ENCODE measurements around the gene RAD18.
A peak's percentile ranks its signal among the peaks of the same experiment; 100 is the strongest.

The RAD18 gene

GRCh38 chr3:8978551-8978950 is 15.3 kb upstream of the RAD18 start:
- Histone ChIP-seq H2BK5ac (ENCODE audit: low read length) (no peak overlapping the region), H4K8ac (ENCODE audit: low read depth, low read length) (no peak overlapping the region), H3K27me3 (ENCODE audit: control insufficient read depth in 3 of 3, insufficient read depth in 3 of 3, low read depth in 1 of 3, low read length in 3 of 3) (no peaks in the 10 kb centered on the region), H3K23ac (ENCODE audit: low read depth, low read length, poor library complexity) (no peak overlapping the region), H3K27ac (replicated peaks; ENCODE audit: low read length) (no peak overlapping the region), H3K9me3 (replicated peaks in 1 of 2; ENCODE audit: control insufficient read depth in 2 of 2, insufficient read depth in 1 of 2, low read depth in 1 of 2, low read length in 2 of 2) (peaks cover 2 to 6% of the 10 kb centered on the region in 2 donors), H3K18ac (ENCODE audit: low read length) (no peak overlapping the region), H3K4me1 (ENCODE audit: control insufficient read depth in 2 of 2, insufficient read depth in 1 of 2, low read depth in 1 of 2, low read length in 2 of 2) (peaks cover 2 to 8% of the 10 kb centered on the region in 2 donors), H3K79me1 (ENCODE audit: low read depth, low read length) (no peaks in the 10 kb centered on the region), H4K91ac (ENCODE audit: low read depth, low read length, poor library complexity) (no peak overlapping the region), H3K4me3 (ENCODE audit: low read length in 2 of 2) (no peak overlapping the region), H3K4ac (ENCODE audit: low read length) (no peak overlapping the region), H3K9ac (ENCODE audit: low read depth, low read length, poor library complexity) (no peak overlapping the region), H2BK12ac (ENCODE audit: low read length) (no peak overlapping the region), H3K4me2 (ENCODE audit: insufficient read depth, low read length, poor library complexity, severe bottlenecking) (no peak overlapping the region), H2BK15ac (ENCODE audit: low read length) (no peak overlapping the region), H3K14ac (ENCODE audit: low read length) (no peak overlapping the region), H2BK120ac (ENCODE audit: low read depth, low read length) (no peak overlapping the region), H2AK5ac (ENCODE audit: low read depth, low read length) (no peak overlapping the region), H2AFZ (ENCODE audit: low read length) (no peak overlapping the region), H3K36me3 (replicated peaks in 1 of 2; ENCODE audit: control insufficient read depth in 2 of 2, insufficient read depth in 2 of 2, low read length in 2 of 2) (no peaks in the 10 kb centered on the region)
- DNase-seq (ENCODE audit: low spot score), result no peak
- no CpG with 5 or more reads among the region's 3 CpGs for WGBS, 2 donors (ENCODE audit: extremely low coverage in 2 of 2, insufficient read length in 2 of 2, insufficient replicate concordance in 1 of 2)

GRCh38 chr3:8976540-8977182 is 13.4 kb upstream of the RAD18 start:
- H3K4me1 ChIP-seq (ENCODE audit: control insufficient read depth in 2 of 2, insufficient read depth in 1 of 2, low read depth in 1 of 2, low read length in 2 of 2), result peaks cover 0 to 3% of the 10 kb centered on the region in 2 donors
- H2BK12ac ChIP-seq (ENCODE audit: low read length), result no peak overlapping the region
- no peak overlapping the region for H2BK15ac ChIP-seq (ENCODE audit: low read length)
- no CpG with 5 or more reads among the region's 6 CpGs for WGBS, 2 donors (ENCODE audit: extremely low coverage in 2 of 2, insufficient read length in 2 of 2, insufficient replicate concordance in 1 of 2)
- H3K18ac ChIP-seq (ENCODE audit: low read length), result peak overlapping the region; percentile 16
- no peak overlapping the region for H3K4ac ChIP-seq (ENCODE audit: low read length)
- H3K23ac ChIP-seq (ENCODE audit: low read depth, low read length, poor library complexity), result peak overlapping the region; percentile 17
- no peak overlapping the region for H3K27ac ChIP-seq (replicated peaks; ENCODE audit: low read length)
- no peaks in the 10 kb centered on the region for H3K36me3 ChIP-seq (replicated peaks in 1 of 2; ENCODE audit: control insufficient read depth in 2 of 2, insufficient read depth in 2 of 2, low read length in 2 of 2)
- no peak overlapping the region for H3K4me2 ChIP-seq (ENCODE audit: insufficient read depth, low read length, poor library complexity, severe bottlenecking)
- peaks cover 2 to 6% of the 10 kb centered on the region in 2 donors for H3K9me3 ChIP-seq (replicated peaks in 1 of 2; ENCODE audit: control insufficient read depth in 2 of 2, insufficient read depth in 1 of 2, low read depth in 1 of 2, low read length in 2 of 2)
- H3K79me1 ChIP-seq (ENCODE audit: low read depth, low read length), result no peaks in the 10 kb centered on the region
- H3K4me3 ChIP-seq (ENCODE audit: low read length in 2 of 2), result no peak overlapping the region
- peak overlapping the region; percentile 57 for H2AK5ac ChIP-seq (ENCODE audit: low read depth, low read length)
- no peak for DNase-seq (ENCODE audit: low spot score)
- no peak overlapping the region for H4K91ac ChIP-seq (ENCODE audit: low read depth, low read length, poor library complexity)
- H2BK120ac ChIP-seq (ENCODE audit: low read depth, low read length), result no peak overlapping the region
- no peak overlapping the region for H3K9ac ChIP-seq (ENCODE audit: low read depth, low read length, poor library complexity)
- H2AFZ ChIP-seq (ENCODE audit: low read length), result no peak overlapping the region
- no peak overlapping the region for H3K14ac ChIP-seq (ENCODE audit: low read length)
- no peak overlapping the region for H2BK5ac ChIP-seq (ENCODE audit: low read length)
- no peaks in the 10 kb centered on the region for H3K27me3 ChIP-seq (ENCODE audit: control insufficient read depth in 3 of 3, insufficient read depth in 3 of 3, low read depth in 1 of 3, low read length in 3 of 3)
- H4K8ac ChIP-seq (ENCODE audit: low read depth, low read length), result no peak overlapping the region

- H3K9ac ChIP-seq (ENCODE audit: low read depth, low read length, poor library complexity), result peak overlapping the region; percentile 38
- no peak overlapping the region for H3K27ac ChIP-seq (replicated peaks; ENCODE audit: low read length)
- no peaks in the 10 kb centered on the region for H3K79me1 ChIP-seq (ENCODE audit: low read depth, low read length)
- H3K4me3 ChIP-seq (ENCODE audit: low read length in 2 of 2), result no peak overlapping the region
- H3K4me1 ChIP-seq (ENCODE audit: control insufficient read depth in 2 of 2, insufficient read depth in 1 of 2, low read depth in 1 of 2, low read length in 2 of 2), result peaks cover 0 to 4% of the 10 kb centered on the region in 2 donors
- no peak overlapping the region for H2BK12ac ChIP-seq (ENCODE audit: low read length)
- no peaks in the 10 kb centered on the region for H3K36me3 ChIP-seq (replicated peaks in 1 of 2; ENCODE audit: control insufficient read depth in 2 of 2, insufficient read depth in 2 of 2, low read length in 2 of 2)
- WGBS, 2 donors (ENCODE audit: extremely low coverage in 2 of 2, insufficient read length in 2 of 2, insufficient replicate concordance in 1 of 2), result no CpG with 5 or more reads among the region's 11 CpGs
- H3K9me3 ChIP-seq (replicated peaks in 1 of 2; ENCODE audit: control insufficient read depth in 2 of 2, insufficient read depth in 1 of 2, low read depth in 1 of 2, low read length in 2 of 2), result peaks cover 2 to 6% of the 10 kb centered on the region in 2 donors
- DNase-seq (ENCODE audit: low spot score), result no peak
- H2BK5ac ChIP-seq (ENCODE audit: low read length), result peak overlapping the region; percentile 54
- no peak overlapping the region for H2BK15ac ChIP-seq (ENCODE audit: low read length)
- H4K8ac ChIP-seq (ENCODE audit: low read depth, low read length), result no peak overlapping the region
- peak overlapping the region; percentile 84 for H3K18ac ChIP-seq (ENCODE audit: low read length)
- H2AFZ ChIP-seq (ENCODE audit: low read length), result peak overlapping the region; percentile 16
- no peak overlapping the region for H2AK5ac ChIP-seq (ENCODE audit: low read depth, low read length)
- no peak overlapping the region for H3K23ac ChIP-seq (ENCODE audit: low read depth, low read length, poor library complexity)
- H3K14ac ChIP-seq (ENCODE audit: low read length), result no peak overlapping the region
- no peaks in the 10 kb centered on the region for H3K27me3 ChIP-seq (ENCODE audit: control insufficient read depth in 3 of 3, insufficient read depth in 3 of 3, low read depth in 1 of 3, low read length in 3 of 3)
- no peak overlapping the region for H2BK120ac ChIP-seq (ENCODE audit: low read depth, low read length)
- H4K91ac ChIP-seq (ENCODE audit: low read depth, low read length, poor library complexity), result no peak overlapping the region
- no peak overlapping the region for H3K4me2 ChIP-seq (ENCODE audit: insufficient read depth, low read length, poor library complexity, severe bottlenecking)
- no peak overlapping the region for H3K4ac ChIP-seq (ENCODE audit: low read length)
These were observed 12.1 kb upstream of the RAD18 start for GRCh38 chr3:8975081-8976020.

- Histone ChIP-seq H2BK15ac (ENCODE audit: low read length) (no peak overlapping the region), H2AFZ (ENCODE audit: low read length) (no peak overlapping the region), H3K23ac (ENCODE audit: low read depth, low read length, poor library complexity) (no peak overlapping the region), H3K14ac (ENCODE audit: low read length) (no peak overlapping the region), H3K9ac (ENCODE audit: low read depth, low read length, poor library complexity) (no peak overlapping the region), H2BK120ac (ENCODE audit: low read depth, low read length) (no peak overlapping the region), H3K4ac (ENCODE audit: low read length) (no peak overlapping the region), H3K27me3 (ENCODE audit: control insufficient read depth in 3 of 3, insufficient read depth in 3 of 3, low read depth in 1 of 3, low read length in 3 of 3) (no peaks in the 10 kb centered on the region), H3K9me3 (replicated peaks in 1 of 2; ENCODE audit: control insufficient read depth in 2 of 2, insufficient read depth in 1 of 2, low read depth in 1 of 2, low read length in 2 of 2) (peaks cover 0 to 2% of the 10 kb centered on the region in 2 donors), H2BK5ac (ENCODE audit: low read length) (no peak overlapping the region), H3K4me3 (ENCODE audit: low read length in 2 of 2) (no peak overlapping the region), H3K27ac (replicated peaks; ENCODE audit: low read length) (no peak overlapping the region), H4K8ac (ENCODE audit: low read depth, low read length) (no peak overlapping the region), H3K18ac (ENCODE audit: low read length) (no peak overlapping the region), H3K36me3 (replicated peaks in 1 of 2; ENCODE audit: control insufficient read depth in 2 of 2, insufficient read depth in 2 of 2, low read length in 2 of 2) (no peaks in the 10 kb centered on the region), H2BK12ac (ENCODE audit: low read length) (no peak overlapping the region), H4K91ac (ENCODE audit: low read depth, low read length, poor library complexity) (no peak overlapping the region), H3K4me1 (ENCODE audit: control insufficient read depth in 2 of 2, insufficient read depth in 1 of 2, low read depth in 1 of 2, low read length in 2 of 2) (peaks cover 0 to 4% of the 10 kb centered on the region in 2 donors), H3K79me1 (ENCODE audit: low read depth, low read length) (no peaks in the 10 kb centered on the region), H3K4me2 (ENCODE audit: insufficient read depth, low read length, poor library complexity, severe bottlenecking) (no peak overlapping the region), H2AK5ac (ENCODE audit: low read depth, low read length) (no peak overlapping the region)
- no CpG with 5 or more reads among the region's 2 CpGs for WGBS, 2 donors (ENCODE audit: extremely low coverage in 2 of 2, insufficient read length in 2 of 2, insufficient replicate concordance in 1 of 2)
- no peak for DNase-seq (ENCODE audit: low spot score)
These were observed 11.2 kb upstream of the RAD18 start for GRCh38 chr3:8974458-8974857.

Data from neuronal stem cell (in vitro differentiated cells).